SJSA1 (cell line): ENCODE data around the gene DNAH1. TPM values are rescaled to one million over a fixed set of nuclear protein-coding genes. Genes with fewer than 3 reads are reported as not detected.

ENCODE experiments used
- DNase-seq, 2 experiments: peaks; one replicate each; pipeline ENCODE4 v3.0.0-alpha.2; 2015 to 2020; ENCODE audit warnings: low spot score in 2 of 2, low read depth in 1 of 2
- H3K27ac ChIP-seq: fragments of 250-450 bp; sonication (Bioruptor Pico); 2 replicates; pipeline ENCODE4 v1.5.1; 2020; ENCODE audit warnings: mild to moderate bottlenecking, moderate library complexity
- H3K27me3 ChIP-seq: fragments of 250-450 bp; sonication (Bioruptor Pico); replicated peaks from 2 replicates; pipeline ENCODE4 v1.5.1; 2020; ENCODE audit warnings: mild to moderate bottlenecking, moderate library complexity
- H3K36me3 ChIP-seq: fragments of 250-450 bp; sonication (Bioruptor Pico); 2 replicates; pipeline ENCODE4 v1.5.1; 2020; ENCODE audit warnings: mild to moderate bottlenecking
- H3K4me1 ChIP-seq: fragments of 250-450 bp; sonication (Bioruptor Pico); replicated peaks from 2 replicates; pipeline ENCODE4 v1.6.1; 2021; ENCODE audit warnings: mild to moderate bottlenecking
- H3K4me3 ChIP-seq: fragments of 250-450 bp; sonication (Bioruptor Pico); 2 replicates; pipeline ENCODE4 v1.5.1; 2020; ENCODE audit warnings: mild to moderate bottlenecking
- H3K9me3 ChIP-seq: fragments of 250-450 bp; sonication (Bioruptor Pico); replicated peaks from 2 replicates; pipeline ENCODE4 v1.5.1; 2020; ENCODE audit warnings: mild to moderate bottlenecking
- total RNA-seq: library from RNA; depleted of rRNA; stranded (reverse); fragments of >200 nt; shearing (Covaris generic); gene quantifications from 2 replicates; pipeline ENCODE4 v1.2.3, GENCODE V29; 2014

The DNAH1 gene
- total RNA-seq, 1 experiment from 2014 or later, result 1.1 TPM

- Histone ChIP-seq H3K9me3 (no peaks in the 10 kb centered on the region), H3K36me3 (no peaks in the 10 kb centered on the region), H3K4me1 (no peaks in the 10 kb centered on the region), H3K27me3 (no peaks in the 10 kb centered on the region), H3K4me3 (no peak overlapping the region), H3K27ac (no peak overlapping the region)
- no peak for DNase-seq
Observed at GRCh38 chr3:52346623-52347530, 30.8 kb downstream of the DNAH1 start.

GRCh38 chr3:52347716-52348635 is 31.9 kb downstream of the DNAH1 start:
- no peaks in the 10 kb centered on the region for H3K36me3 ChIP-seq
- no peaks in the 10 kb centered on the region for H3K4me1 ChIP-seq
- no peak overlapping the region for H3K27ac ChIP-seq
- no peaks in the 10 kb centered on the region for H3K9me3 ChIP-seq
- H3K27me3 ChIP-seq, result no peaks in the 10 kb centered on the region
- no peak overlapping the region for H3K4me3 ChIP-seq
- DNase-seq, result no peak

DNA sequence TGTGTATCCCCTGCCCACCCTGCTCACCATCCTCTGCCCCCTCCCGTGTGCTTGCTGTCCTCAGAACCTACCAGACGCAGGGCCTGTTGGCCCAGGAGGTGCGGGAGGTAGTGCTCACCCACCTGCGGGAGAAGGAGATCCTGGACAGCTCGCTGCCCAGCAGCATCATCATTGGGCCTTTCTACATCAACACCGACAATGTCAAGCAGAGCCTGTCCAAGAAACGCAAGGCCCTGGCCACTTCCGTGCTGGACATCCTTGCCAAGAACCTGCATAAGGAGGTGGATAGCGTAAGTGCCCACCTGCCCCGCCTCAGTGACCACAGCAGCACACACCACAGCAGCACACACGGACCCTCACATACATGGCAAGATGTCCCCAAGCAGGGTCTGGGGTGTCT is 33.0 kb downstream of the DNAH1 start:
- H3K4me1 ChIP-seq, result no peaks in the 10 kb centered on the region
- no peak overlapping the region for H3K4me3 ChIP-seq
- H3K36me3 ChIP-seq, result no peaks in the 10 kb centered on the region
- no peaks in the 10 kb centered on the region for H3K27me3 ChIP-seq
- DNase-seq, result no peak
- H3K9me3 ChIP-seq, result no peaks in the 10 kb centered on the region
- H3K27ac ChIP-seq, result no peak overlapping the region

DNA sequence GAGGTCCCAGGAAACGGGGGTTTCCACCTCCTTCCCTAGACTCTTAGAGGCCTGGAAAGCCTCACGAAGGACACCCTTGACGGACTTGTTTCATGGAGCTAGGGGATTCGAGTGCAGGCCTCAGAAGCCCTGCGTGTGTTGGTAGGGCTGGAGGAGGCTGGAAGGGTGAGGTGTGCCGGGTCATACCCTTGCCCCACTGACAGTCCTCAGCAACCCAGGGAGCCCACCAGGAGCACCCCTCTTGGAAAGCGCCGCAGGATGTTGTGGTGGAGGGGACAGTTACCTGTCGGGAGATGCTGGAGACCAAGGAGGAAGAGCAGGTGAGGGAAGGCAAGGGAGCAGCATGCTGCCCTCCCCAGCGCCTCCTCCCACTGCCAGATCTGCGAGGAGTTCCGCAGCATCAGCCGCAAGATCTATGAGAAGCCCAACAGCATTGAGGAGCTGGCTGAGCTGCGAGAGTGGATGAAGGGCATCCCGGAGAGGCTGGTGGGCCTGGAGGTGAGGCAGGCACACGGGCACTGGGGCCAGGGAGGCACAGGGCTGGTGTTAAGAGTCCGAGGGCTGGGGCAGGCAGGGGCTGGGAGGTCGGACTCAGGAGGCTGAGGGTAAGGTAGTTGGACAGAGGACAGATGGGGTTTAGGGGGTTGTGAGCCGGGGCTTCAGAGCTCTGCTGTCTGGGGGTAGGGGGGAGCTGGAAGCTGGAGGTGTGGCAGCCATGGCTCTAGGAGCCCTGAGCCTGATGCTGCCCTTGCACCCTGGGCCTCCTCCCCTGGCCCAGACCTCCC is 33.7 kb downstream of the DNAH1 start:
- Histone ChIP-seq H3K4me1 (no peaks in the 10 kb centered on the region), H3K36me3 (no peaks in the 10 kb centered on the region), H3K9me3 (no peaks in the 10 kb centered on the region), H3K27ac (no peak overlapping the region), H3K4me3 (no peak overlapping the region), H3K27me3 (no peaks in the 10 kb centered on the region)
- no peak for DNase-seq

DNA sequence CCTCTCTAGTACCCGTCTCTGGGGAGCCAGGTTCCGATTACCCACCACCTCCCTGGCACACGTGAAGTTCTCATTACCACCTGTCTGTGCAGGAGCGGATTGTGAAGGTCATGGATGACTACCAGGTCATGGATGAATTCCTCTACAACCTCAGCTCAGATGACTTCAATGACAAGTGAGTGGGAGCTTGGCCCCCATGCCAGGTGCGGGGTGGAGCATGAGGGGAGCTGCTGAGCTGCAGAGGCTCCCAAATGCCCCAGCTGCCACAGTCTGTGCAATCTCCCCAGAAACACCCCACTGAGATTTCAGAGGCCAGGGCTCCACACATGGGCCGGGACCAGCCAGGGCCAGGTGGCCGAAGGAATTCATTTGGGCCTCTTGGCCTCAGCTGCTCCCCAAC is 34.3 kb downstream of the DNAH1 start:
- Histone ChIP-seq H3K36me3 (no peaks in the 10 kb centered on the region), H3K9me3 (no peaks in the 10 kb centered on the region), H3K4me3 (no peak overlapping the region), H3K27me3 (no peaks in the 10 kb centered on the region), H3K4me1 (no peaks in the 10 kb centered on the region), H3K27ac (no peak overlapping the region)
- no peak for DNase-seq

GRCh38 chr3:52350981-52351761 is 35.1 kb downstream of the DNAH1 start:
- Histone ChIP-seq H3K27me3 (no peaks in the 10 kb centered on the region), H3K9me3 (no peaks in the 10 kb centered on the region), H3K36me3 (no peaks in the 10 kb centered on the region), H3K4me1 (no peaks in the 10 kb centered on the region), H3K27ac (no peak overlapping the region), H3K4me3 (no peak overlapping the region)
- no peak for DNase-seq

GRCh38 chr3:52351762-52352368 is 35.7 kb downstream of the DNAH1 start:
- no peak for DNase-seq
- no peaks in the 10 kb centered on the region for H3K9me3 ChIP-seq

DNA sequence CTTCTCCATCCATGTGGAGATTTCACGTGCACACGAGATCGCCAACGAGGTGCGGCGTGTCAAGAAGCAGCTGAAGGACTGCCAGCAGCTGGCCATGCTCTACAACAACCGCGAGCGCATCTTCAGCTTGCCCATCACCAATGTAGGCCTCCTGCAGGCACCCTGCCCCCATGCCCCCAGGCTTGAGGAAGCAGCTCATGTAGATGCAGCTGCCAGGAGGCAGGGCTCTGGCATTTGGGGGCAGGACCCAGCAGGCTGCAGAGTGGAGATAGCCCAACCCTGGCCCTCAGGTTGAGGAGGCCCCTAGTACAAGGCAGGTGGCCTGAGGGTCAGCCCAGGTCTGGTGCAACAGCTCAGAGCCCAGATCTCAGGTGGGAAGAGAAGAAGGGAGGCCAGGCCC is 36.4 kb downstream of the DNAH1 start:
- Histone ChIP-seq H3K27me3 (no peaks in the 10 kb centered on the region), H3K27ac (no peak overlapping the region), H3K36me3 (no peaks in the 10 kb centered on the region), H3K9me3 (no peaks in the 10 kb centered on the region), H3K4me1 (no peaks in the 10 kb centered on the region), H3K4me3 (no peak overlapping the region)
- DNase-seq, result no peak

More at GRCh38 chr3:52351762-52352368, 35.7 kb downstream of the DNAH1 start:
- H3K27me3 ChIP-seq, result no peaks in the 10 kb centered on the region
- no peaks in the 10 kb centered on the region for H3K36me3 ChIP-seq
- no peak overlapping the region for H3K27ac ChIP-seq
- no peaks in the 10 kb centered on the region for H3K4me1 ChIP-seq
- H3K4me3 ChIP-seq, result no peak overlapping the region

DNA sequence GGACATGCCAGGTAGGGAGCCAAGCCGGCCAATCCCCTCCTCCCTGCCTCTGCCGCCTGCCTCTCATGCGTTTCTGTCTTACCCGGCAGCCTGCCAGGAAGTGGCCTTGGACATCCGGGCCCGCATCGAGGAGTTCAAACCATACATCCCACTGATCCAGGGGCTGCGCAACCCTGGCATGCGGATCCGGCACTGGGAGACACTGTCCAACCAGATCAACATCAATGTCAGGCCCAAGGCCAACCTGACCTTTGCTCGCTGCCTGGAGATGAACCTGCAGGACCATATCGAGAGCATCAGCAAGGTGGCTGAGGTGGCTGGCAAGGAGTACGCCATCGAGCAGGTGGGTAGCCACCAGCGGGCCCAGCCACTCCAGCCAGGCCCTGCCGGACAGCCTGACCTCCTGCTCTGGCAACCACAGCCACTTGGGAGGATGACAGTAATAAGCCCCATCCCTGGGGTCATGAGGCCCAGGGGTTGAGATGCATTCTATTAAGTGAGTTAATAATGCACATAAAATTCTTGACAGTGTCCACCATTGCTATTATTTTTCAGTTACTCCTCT is 37.3 kb downstream of the DNAH1 start:
- Histone ChIP-seq H3K9me3 (no peaks in the 10 kb centered on the region), H3K27ac (no peak overlapping the region), H3K27me3 (no peaks in the 10 kb centered on the region), H3K36me3 (no peaks in the 10 kb centered on the region), H3K4me3 (no peak overlapping the region), H3K4me1 (no peaks in the 10 kb centered on the region)
- DNase-seq, result no peak

DNA sequence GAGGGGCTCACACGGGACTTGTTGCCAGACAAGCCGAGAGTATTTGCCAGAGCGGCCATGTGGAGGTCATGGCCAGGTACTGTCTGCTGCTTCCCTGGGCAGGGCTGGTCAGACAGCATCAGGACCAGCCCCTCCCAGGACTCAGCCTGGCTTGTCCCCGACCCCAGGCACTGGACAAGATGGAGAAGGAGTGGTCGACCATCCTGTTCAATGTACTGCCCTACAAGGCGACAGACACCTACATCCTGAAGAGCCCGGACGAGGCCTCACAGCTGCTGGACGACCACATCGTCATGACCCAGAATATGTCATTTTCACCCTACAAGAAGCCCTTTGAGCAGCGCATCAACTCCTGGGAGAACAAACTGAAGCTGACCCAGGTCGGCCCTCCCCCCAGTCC is 38.6 kb downstream of the DNAH1 start:
- H3K4me3 ChIP-seq, result no peak overlapping the region
- no peaks in the 10 kb centered on the region for H3K27me3 ChIP-seq
- H3K36me3 ChIP-seq, result no peaks in the 10 kb centered on the region
- no peaks in the 10 kb centered on the region for H3K9me3 ChIP-seq
- no peak for DNase-seq
- H3K27ac ChIP-seq, result no peak overlapping the region
- no peaks in the 10 kb centered on the region for H3K4me1 ChIP-seq

DNA sequence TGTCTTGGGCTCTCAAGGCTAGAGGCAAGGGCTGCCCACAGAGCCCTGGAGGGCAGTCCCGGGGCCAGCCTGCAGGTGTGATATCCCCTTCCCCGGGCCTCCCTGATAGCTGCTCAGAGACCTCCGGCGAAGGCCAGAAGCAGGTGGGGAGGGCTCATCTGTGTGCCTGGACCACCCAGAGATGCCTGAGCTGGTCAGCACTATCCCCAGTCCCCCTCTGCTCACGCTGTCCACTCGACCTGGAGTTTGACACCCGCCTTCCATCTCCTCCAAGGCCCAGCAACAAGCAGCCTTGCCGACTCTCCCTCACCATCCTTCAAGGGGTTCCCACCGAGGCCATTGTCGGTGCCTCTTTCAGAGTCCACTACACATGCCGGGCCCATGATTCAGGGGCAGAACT is 39.4 kb downstream of the DNAH1 start:
- DNase-seq, result no peak
- Histone ChIP-seq H3K27ac (no peak overlapping the region), H3K9me3 (no peaks in the 10 kb centered on the region), H3K27me3 (no peaks in the 10 kb centered on the region), H3K4me1 (no peaks in the 10 kb centered on the region), H3K36me3 (no peaks in the 10 kb centered on the region), H3K4me3 (no peak overlapping the region)

- no peaks in the 10 kb centered on the region for H3K4me1 ChIP-seq
- no peaks in the 10 kb centered on the region for H3K27me3 ChIP-seq
- no peaks in the 10 kb centered on the region for H3K36me3 ChIP-seq
- H3K9me3 ChIP-seq, result no peaks in the 10 kb centered on the region
- H3K27ac ChIP-seq, result no peak overlapping the region
- no peak overlapping the region for H3K4me3 ChIP-seq
- no peak for DNase-seq
Observed at GRCh38 chr3:52356126-52356525, 40.0 kb downstream of the DNAH1 start.
